Activated CD8-positive, alpha-beta memory T cell treated with anti-CD3 and anti-CD28 coated beads, Interleukin-2, amount 50 U/mL, for 1 hour (primary cell): Measurements from ENCODE around the gene DAPK2.

ENCODE experiments used
- DNase-seq: peaks from one replicate; pipeline ENCODE4 v3.0.0-alpha.2; 2020; ENCODE audit errors: extremely low read depth

The DAPK2 gene

DNA sequence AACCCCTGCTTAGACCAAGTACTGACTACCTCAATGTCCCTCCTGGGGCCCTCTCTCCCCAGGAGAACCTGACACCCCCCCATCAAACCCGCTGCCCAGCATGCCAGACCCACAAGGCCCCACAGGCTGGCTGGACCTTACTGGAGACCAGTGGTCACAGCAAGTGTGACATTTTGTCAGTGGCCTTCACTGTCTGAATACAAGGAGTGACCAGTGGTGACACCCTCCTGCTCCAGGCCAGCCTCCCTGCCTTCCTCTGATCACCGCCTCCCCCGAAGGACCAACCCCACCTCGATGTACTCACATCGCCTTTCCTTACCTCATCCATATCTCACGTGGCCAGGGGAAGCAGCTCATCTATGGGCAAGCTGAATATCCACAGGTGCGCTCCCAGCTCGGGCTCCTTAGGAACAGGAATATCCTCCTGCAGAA lies 150.5 kb downstream of the DAPK2 start:
- DNase-seq: no peak

DNA sequence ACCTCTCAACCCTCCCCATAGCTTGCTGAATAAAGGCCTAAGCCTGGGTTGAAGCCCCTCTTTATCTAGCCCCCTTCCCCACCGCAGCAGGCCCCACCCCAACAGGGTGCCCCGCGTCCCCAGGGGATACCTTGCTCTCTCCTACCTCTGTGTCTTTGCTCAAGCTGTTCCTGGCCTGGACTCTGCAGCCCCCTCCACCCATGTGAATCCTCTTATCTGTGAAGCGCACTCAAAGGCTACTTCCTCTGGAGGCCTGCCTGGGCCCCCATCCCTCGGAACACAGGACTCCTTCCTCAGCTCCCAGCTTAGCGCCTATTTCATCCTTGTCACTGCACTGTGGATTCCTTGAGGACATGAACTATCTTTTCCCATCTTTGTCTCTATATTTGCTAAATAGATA lies 151.1 kb downstream of the DAPK2 start:
- DNase-seq: no peak

DNA sequence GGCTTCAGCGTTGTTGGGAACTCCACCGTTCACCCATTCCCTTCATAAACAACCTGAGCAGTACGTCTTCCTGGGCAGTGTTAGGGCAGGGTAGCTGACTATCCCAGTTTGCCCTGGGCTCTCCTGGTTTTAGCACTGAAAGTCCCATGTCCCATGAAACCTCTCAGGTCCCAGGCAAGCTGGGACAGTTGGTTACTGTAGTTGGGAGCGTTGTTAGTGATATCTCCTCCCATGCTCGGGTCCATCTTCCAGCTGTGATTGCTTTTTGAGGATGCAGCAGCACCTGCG lies 151.7 kb downstream of the DAPK2 start:
- DNase-seq: no peak

DNA sequence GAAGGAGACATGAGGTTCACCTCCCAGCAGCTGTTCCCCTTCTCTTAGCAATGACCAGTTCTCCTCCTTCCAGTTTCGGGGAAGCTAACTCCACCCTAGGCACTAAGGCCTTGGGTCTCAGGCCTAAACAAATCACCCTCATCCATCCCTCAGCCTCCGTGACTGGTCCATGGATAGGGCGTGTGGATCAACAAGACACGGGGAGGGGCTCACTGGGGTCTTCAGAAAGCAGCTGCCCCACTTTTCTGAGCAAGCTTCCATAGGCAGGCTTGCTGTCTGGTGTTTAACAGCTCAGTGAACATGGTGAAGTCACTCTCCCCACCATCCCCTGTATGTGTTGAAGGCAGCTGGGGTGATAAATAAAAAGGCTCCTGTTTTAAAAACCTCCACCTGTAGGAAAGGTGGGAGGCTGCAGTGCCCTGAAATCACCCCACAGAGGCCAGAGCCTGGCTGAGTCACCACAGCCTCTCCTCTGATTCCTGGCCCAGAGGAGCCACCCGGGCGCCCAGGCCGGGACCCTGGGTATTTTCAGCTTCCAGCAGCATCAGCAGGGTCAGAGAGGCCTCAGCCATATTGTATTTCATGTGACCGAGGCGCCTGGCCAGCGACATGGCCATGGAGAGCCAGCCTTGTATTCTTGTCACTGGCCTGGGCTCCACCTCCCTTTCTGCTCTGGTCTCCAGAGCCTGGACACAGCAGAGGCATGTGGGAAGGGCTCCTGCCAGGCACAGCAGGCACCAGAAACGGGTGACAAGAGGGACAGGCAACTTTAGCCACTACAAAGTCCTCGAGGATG lies 152.2 kb downstream of the DAPK2 start:
- no peak for DNase-seq

- DNase-seq: peak; percentile 66
Observed at GRCh38 chr15:63892794-63893441, 153.4 kb downstream of the DAPK2 start.

- no peak for DNase-seq
Observed at GRCh38 chr15:63891768-63892133, 154.5 kb downstream of the DAPK2 start.

DNA sequence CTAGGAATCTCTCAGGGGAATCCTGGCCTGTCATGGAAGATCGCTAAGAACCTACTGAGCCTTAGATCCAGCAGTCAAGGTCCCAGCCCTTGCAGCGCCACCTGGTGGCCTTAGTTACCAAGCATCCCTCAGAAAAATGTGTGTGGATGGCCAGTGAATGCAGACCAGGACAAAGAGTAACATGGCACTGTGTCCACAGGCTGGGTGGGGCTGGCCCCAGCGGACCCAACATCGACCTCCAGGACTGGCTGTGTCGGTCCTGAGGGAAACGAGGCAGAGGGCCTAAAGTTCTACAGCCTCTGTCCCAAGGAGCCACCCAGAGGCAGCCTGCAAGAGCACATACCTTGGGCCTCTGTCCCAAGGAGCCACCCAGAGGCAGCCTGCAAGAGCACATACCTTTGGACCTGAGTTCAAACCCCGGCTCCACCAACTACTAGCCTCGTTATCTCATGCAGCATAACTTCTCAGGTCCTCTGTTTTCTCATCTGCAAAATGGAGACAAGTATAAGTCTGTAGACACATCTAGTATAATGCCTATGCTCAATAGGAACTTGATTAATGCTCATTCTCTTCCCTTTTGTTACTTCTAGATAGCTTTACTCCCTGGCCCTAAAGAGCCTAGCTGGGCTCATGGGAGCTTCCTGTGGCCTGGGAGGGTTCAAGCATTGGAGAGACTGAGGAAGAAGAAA lies 155.1 kb downstream of the DAPK2 start:
- peak; percentile 13 for DNase-seq

DNA sequence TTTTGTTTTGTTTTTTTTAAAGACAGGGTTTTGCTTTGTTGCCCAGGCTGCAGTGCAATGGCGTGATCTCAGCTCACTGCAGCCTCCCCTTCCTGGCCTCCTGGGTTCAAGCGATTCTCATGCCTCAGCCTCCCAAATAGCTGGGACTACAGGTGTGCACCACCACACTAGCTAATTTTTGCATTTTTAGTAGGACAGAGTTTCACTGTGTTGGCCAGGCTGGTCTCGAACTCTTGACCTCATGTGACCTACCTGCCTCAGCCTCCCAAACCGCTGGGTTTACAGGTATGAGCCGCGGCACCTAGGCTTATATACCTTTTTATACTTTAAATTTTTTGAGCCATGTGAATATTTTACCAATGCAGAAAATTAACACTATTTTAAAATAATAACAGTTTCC lies 155.7 kb downstream of the DAPK2 start:
- no peak for DNase-seq

DNA sequence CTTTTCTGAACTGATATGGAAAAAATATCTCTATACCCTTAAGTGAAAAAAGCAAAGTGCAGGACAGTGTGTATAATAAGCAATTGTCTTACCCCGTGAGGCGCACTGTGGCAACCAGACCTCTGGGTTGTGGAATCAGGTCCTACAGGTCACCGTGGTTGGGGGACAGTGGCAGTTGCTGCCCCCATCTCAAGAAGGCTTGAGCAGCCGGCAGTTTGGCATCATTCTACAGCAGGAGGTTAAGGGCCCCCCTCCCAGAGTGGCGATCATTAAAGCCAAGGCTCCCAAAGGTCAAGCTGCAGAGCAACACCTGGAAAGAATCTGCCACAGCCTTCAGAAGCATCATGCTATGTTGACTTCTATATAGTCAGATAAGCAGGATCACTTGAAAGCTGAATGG lies 156.5 kb downstream of the DAPK2 start:
- DNase-seq: no peak

DNA sequence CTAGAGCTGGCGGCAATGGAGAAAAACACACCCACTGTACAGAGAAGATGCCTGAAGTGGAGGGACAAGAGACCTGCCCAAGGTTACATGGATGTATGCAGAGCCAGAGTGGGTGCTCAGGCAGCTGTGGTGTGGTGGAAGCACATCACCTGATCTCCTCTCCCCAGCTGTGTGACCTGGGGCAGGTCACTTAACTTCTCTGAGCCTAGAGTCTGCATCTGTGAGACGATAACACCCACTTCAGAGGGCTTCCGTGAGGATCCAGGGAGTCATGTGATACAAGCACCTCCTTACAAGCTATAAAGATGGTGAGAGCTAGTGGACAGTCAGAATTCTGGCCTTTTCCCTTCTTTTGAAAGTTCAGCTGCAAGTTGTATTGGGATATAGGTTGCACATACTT lies 157.5 kb downstream of the DAPK2 start:
- DNase-seq: no peak

DNA sequence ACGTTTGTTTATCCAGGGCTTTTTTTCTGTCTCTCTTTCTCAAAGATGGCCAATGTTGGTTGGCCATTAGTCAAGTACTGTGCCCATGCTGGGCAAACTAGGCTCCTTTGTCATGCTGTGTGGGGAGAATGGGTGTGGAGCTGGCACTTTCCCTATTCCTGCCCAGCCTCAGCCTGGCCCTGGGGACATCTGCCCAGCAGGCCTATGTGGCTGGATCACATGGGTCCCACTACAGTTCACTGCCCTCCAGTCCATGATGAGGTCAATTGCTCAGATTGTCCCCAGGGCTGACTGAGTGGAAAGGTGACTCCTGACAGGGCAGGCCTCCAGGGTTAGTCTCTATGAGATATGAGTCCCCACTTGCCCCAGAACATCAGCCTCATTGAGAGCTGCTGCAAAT lies 158.1 kb downstream of the DAPK2 start:
- no peak for DNase-seq

DNA sequence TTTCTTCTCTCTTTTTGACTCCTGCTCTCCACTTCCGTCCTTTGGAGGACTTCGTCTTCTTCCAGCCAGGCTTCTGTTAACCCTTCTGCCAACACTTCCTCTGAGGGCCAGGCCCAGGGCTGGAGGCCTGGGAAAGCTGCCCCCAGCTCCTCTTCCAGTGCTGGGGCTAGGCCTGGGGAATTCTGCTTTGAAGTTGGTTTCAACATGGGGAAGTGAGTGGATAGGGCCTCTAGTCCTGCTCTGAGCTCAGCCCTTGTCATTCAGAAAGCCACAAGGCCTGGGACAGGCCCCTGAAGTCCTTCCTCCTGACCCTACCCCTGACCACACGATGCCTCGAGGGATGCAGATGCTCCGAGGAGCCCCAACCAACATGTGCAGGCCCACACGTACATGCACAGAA lies 158.7 kb downstream of the DAPK2 start:
- no peak for DNase-seq

- DNase-seq: no peak
Observed at GRCh38 chr15:63884953-63885352, 161.3 kb downstream of the DAPK2 start.

DNA sequence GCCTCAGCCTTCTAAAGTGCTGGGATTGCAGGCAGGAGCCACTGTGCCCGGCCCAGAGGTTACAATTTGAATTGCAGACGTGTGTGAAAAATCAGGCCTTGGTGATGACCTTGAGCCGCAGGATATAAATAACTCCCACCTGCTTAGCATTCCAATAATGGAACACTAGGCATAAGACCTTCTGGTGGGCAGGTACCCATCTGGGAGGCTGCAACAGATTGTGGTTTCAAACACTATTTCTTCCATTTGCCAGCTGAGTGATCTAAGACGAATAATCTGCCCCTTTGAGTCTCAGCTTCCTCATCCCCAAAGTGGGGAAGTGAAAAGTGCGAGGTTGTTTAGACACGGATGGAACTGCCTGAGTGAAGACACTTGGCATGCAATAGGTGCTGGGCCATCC lies 164.9 kb downstream of the DAPK2 start:
- DNase-seq: no peak

DNA sequence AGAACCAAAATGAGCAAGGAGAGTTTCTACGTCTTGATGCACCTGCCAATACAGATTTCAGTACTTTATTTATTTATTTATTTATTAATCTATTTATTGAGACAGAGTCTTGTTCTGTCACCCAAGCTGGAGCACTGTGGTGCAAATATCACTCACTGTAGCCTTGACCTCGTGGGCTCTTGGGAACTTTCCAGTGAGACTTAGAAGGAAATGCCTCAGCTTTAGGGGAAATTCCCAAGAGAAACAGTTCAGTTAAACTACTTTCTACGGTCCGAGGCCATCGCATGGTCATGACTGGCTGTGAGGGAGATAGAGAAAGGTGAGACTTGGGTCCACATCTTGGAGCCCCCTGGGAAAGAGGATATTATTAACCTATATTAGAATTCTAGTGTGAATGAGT lies 165.5 kb downstream of the DAPK2 start:
- DNase-seq: no peak

DNA sequence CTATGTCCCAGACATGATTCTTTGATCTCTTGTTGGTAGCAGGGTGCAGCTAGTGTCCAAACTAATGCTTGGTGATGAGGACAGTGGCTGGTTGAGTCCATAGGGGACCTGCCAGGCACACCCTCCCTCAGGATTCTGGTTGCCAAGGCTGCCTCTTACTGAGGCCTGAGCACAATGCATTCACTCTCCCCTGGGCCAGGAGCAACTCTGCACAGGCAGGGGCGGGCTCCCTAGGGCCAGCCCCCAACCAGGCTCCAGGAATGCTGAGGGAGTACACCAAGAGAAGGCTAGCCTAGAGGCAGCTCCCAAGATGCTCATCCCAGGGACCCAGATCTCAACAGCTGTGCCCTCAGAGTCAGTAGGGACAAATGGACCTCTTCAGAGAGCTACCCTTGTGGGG lies 166.3 kb downstream of the DAPK2 start:
- no peak for DNase-seq

GRCh38 chr15:63879211-63879610 lies 167.1 kb downstream of the DAPK2 start:
- no peak for DNase-seq

GRCh38 chr15:63877713-63878271 lies 168.5 kb downstream of the DAPK2 start:
- DNase-seq: no peak

- DNase-seq: no peak
Observed at GRCh38 chr15:63876085-63876662, 170.1 kb downstream of the DAPK2 start.

- DNase-seq: no peak
Observed at GRCh38 chr15:63874616-63875015, 171.7 kb downstream of the DAPK2 start.

GRCh38 chr15:63872759-63873510 lies 173.3 kb downstream of the DAPK2 start:
- no peak for DNase-seq
